ENCODE measurements around the gene LIF.

The LIF gene

GRCh38 chr22:30262112-30262511, 15.6 kb upstream of the LIF start:
- Histone ChIP-seq H3K27ac (ENCODE audit: extremely low read depth, low read depth, low read length) (no peak overlapping the region), H3K9me3 (ENCODE audit: control insufficient read depth, insufficient read depth, low read depth, low read length) (no peaks in the 10 kb centered on the region), H3K36me3 (ENCODE audit: control insufficient read depth in 2 of 2, insufficient read depth in 1 of 2, low read length in 2 of 2) (no peaks in the 10 kb centered on the region), H3K4me1 (ENCODE audit: control insufficient read depth, insufficient read depth, low read length) (no peaks in the 10 kb centered on the region), H3K4me3 (ENCODE audit: low read depth, low read length) (no peak overlapping the region)
- ChIA-PET CTCF (interaction anchor here (0.6 to 3.4 kb wide), 14 partner anchors 12 to 702 kb away, joined by 3 to 26 read pairs (median 5); partner anchors contain the start of genes CASTOR1 and TBC1D10A), POLR2A (interaction anchor here (1.1 kb wide), 1 partner anchor 26 kb away, joined by 4 read pairs; no protein-coding TSS in a partner anchor)
- TF ChIP-seq ZNF19 (tag by site-specific recombination; IDR thresholded peaks at IDR 0.05; ENCODE audit: low read depth): no peak
- no peak for TF ChIP-seq ZNF23 (tag by site-specific recombination; IDR thresholded peaks at IDR 0.05; ENCODE audit: borderline replicate concordance)
- no peak for TF ChIP-seq ZNF433 (tag by site-specific recombination; IDR thresholded peaks at IDR 0.05; ENCODE audit: low read depth)
- no peak for TF ChIP-seq ZNF202 (tag by site-specific recombination; IDR thresholded peaks at IDR 0.05; ENCODE audit: borderline replicate concordance)
- TF ChIP-seq ZNF398 (tag by site-specific recombination; IDR thresholded peaks at IDR 0.05): no peak
- no peak for TF ChIP-seq HOXD13 (CRISPR knock-in tag; IDR thresholded peaks at IDR 0.05; ENCODE audit: borderline replicate concordance)
- no peak for TF ChIP-seq ZNF560 (tag by site-specific recombination; IDR thresholded peaks at IDR 0.05; ENCODE audit: borderline replicate concordance)
- no peak for TF ChIP-seq ZSCAN23 (tag by site-specific recombination; IDR thresholded peaks at IDR 0.05)
- no peak for TF ChIP-seq ZNF623 (tag by site-specific recombination; IDR thresholded peaks at IDR 0.05)
- TF ChIP-seq YY1 (tag by site-specific recombination; IDR thresholded peaks at IDR 0.05): no peak
- no peak for TF ChIP-seq HIC1 (tag by site-specific recombination; IDR thresholded peaks at IDR 0.05)
- no peak for TF ChIP-seq ZXDB (tag by site-specific recombination; IDR thresholded peaks at IDR 0.05)

GRCh38 chr22:30261134-30261533, 14.6 kb upstream of the LIF start:
- ChIA-PET CTCF (interaction anchor here (0.7 to 3.4 kb wide), 22 partner anchors 11 to 172 kb away, joined by 3 to 26 read pairs (median 4); partner anchors contain the start of gene CASTOR1), POLR2A (no interaction called here)
- H3K4me1 ChIP-seq (ENCODE audit: control insufficient read depth, insufficient read depth, low read length): no peaks in the 10 kb centered on the region
- no peak overlapping the region for H3K4me3 ChIP-seq (ENCODE audit: low read depth, low read length)
- no peaks in the 10 kb centered on the region for H3K9me3 ChIP-seq (ENCODE audit: control insufficient read depth, insufficient read depth, low read depth, low read length)
- TF ChIP-seq SCRT1 (tag by site-specific recombination; IDR thresholded peaks at IDR 0.05; ENCODE audit: borderline replicate concordance): no peak
- no peak for TF ChIP-seq KLF10 (tag by site-specific recombination; IDR thresholded peaks at IDR 0.05)
- TF ChIP-seq ZNF398 (tag by site-specific recombination; IDR thresholded peaks at IDR 0.05): no peak
- TF ChIP-seq ZBTB48 (tag by site-specific recombination; IDR thresholded peaks at IDR 0.05): no peak
- TF ChIP-seq, protein P1, sequence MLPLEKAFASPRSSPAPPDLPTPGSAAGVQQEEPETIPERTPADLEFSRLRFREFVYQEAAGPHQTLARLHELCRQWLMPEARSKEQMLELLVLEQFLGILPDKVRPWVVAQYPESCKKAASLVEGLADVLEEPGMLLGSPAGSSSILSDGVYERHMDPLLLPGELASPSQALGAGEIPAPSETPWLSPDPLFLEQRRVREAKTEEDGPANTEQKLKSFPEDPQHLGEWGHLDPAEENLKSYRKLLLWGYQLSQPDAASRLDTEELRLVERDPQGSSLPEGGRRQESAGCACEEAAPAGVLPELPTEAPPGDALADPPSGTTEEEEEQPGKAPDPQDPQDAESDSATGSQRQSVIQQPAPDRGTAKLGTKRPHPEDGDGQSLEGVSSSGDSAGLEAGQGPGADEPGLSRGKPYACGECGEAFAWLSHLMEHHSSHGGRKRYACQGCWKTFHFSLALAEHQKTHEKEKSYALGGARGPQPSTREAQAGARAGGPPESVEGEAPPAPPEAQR (tag by site-specific recombination; IDR thresholded peaks at IDR 0.05): no peak
- no peak for TF ChIP-seq SP3 (tag by site-specific recombination; IDR thresholded peaks at IDR 0.05)
- TF ChIP-seq ZNF747 (tag by site-specific recombination; IDR thresholded peaks at IDR 0.05): no peak
- TF ChIP-seq ZNF704 (tag by site-specific recombination; IDR thresholded peaks at IDR 0.05): no peak
- no peak for TF ChIP-seq ZNF654 (tag by site-specific recombination; IDR thresholded peaks at IDR 0.05; ENCODE audit: low read depth)
- TF ChIP-seq ZNF549 (tag by site-specific recombination; IDR thresholded peaks at IDR 0.05): no peak
- TF ChIP-seq ZNF837 (tag by site-specific recombination; IDR thresholded peaks at IDR 0.05): no peak
- no peak overlapping the region for H3K27ac ChIP-seq (ENCODE audit: extremely low read depth, low read depth, low read length)
- no peaks in the 10 kb centered on the region for H3K36me3 ChIP-seq (ENCODE audit: control insufficient read depth in 2 of 2, insufficient read depth in 1 of 2, low read length in 2 of 2)

All from HEK293 (cell line).